H1 (cell line): ENCODE results near the gene PNPLA3. TPM values are rescaled to one million over a fixed set of nuclear protein-coding genes. Genes with fewer than 3 reads are reported as not detected.

Experiments used
- CTCF ChIA-PET: fragments of 300-600 bp; sonication (Branson Sonifier 250); formaldehyde crosslinking; loops from one replicate; lab custom pipeline; 2021; ENCODE audit not compliant: partially characterized antibody; lab: Charles Lee
- POLR2A ChIA-PET: fragments of 300-600 bp; sonication (Branson Sonifier 250); formaldehyde crosslinking; loops from one replicate; lab custom pipeline; 2021; ENCODE audit warnings: inconsistent platforms; ENCODE audit not compliant: partially characterized antibody; lab: Charles Lee
- DNase-seq, 2 experiments: peaks; one replicate each; pipeline versions ENCODE4 v3.0.0 to v3.0.0-alpha.2; 2010 to 2022; ENCODE audit warnings: low spot score in 2 of 2, low read depth in 1 of 2, mixed read lengths in 1 of 2
- FAIRE-seq: peaks from 2 replicates; lab custom pipeline; 2011; peaks lifted over from hg19 to GRCh38; lab: Jason Lieb, UNC
- H2AFZ ChIP-seq: 2 replicates; pipeline ENCODE4 v1.8.1; 2012; ENCODE audit warnings: low read length, inconsistent platforms
- H2AK5ac ChIP-seq: 2 replicates; pipeline ENCODE4 v1.6.1; 2013; ENCODE audit warnings: low read depth, low read length
- H2BK120ac ChIP-seq: replicated peaks from 2 replicates; pipeline ENCODE3; 2013; ENCODE audit warnings: low read depth, low read length, inconsistent platforms
- H2BK12ac ChIP-seq: 2 replicates; pipeline ENCODE4 v1.6.1; 2013; ENCODE audit warnings: low read depth, low read length
- H2BK15ac ChIP-seq: 2 replicates; pipeline ENCODE4 v1.6.1; 2013; ENCODE audit warnings: low read length
- H2BK20ac ChIP-seq: 2 replicates; pipeline ENCODE4 v1.6.1; 2013; ENCODE audit warnings: low read length
- H2BK5ac ChIP-seq: 2 replicates; pipeline ENCODE4 v1.6.1; 2013; ENCODE audit warnings: low read depth, low read length
- H3K14ac ChIP-seq: 2 replicates; pipeline ENCODE4 v1.6.1; 2013; ENCODE audit warnings: inconsistent platforms; ENCODE audit not compliant: insufficient read length
- H3K18ac ChIP-seq: 2 replicates; pipeline ENCODE4 v1.6.1; 2013; ENCODE audit warnings: low read length; ENCODE audit errors: extremely low read depth
- H3K23ac ChIP-seq: 2 replicates; pipeline ENCODE4 v1.6.1; 2013; ENCODE audit warnings: inconsistent platforms; ENCODE audit not compliant: insufficient read length
- H3K23me2 ChIP-seq: 2 replicates; pipeline ENCODE4 v1.6.1; 2013; ENCODE audit warnings: low read depth, low read length
- H3K27ac ChIP-seq: 2 replicates; pipeline ENCODE4 v1.6.1; 2011; ENCODE audit warnings: low read depth, low read length, inconsistent platforms
- H3K27me3 ChIP-seq, 4 experiments: replicated peaks in 1 of 4; 1 replicate in 1 of 4; 2 replicates in 3 of 4; pipeline versions ENCODE4 v1.6.1 to v1.8.1; 2011 to 2013; ENCODE audit warnings: low read length in 3 of 4, mild to moderate bottlenecking in 3 of 4, inconsistent platforms in 2 of 4, mixed read lengths in 2 of 4, moderate library complexity in 1 of 4; ENCODE audit not compliant: control insufficient read depth in 3 of 4, insufficient read depth in 3 of 4; ENCODE audit errors: extremely low read depth in 1 of 4
- H3K36me3 ChIP-seq, 4 experiments: 2 replicates each; pipeline versions ENCODE4 v1.6.1 to v1.8.1; 2011 to 2013; ENCODE audit warnings: mild to moderate bottlenecking in 4 of 4, low read length in 3 of 4, moderate library complexity in 2 of 4, control low read depth in 1 of 4, inconsistent platforms in 1 of 4; ENCODE audit not compliant: insufficient read depth in 4 of 4, control insufficient read depth in 2 of 4
- H3K4ac ChIP-seq: replicated peaks from 2 replicates; pipeline ENCODE3; 2013; ENCODE audit warnings: low read length, low read depth, mixed read lengths, inconsistent platforms; ENCODE audit not compliant: insufficient read length
- H3K4me1 ChIP-seq, 4 experiments: replicated peaks in 1 of 4; 1 replicate in 1 of 4; 2 replicates in 3 of 4; pipeline versions ENCODE4 v1.6.1 to v1.8.1; 2011 to 2013; ENCODE audit warnings: low read length in 3 of 4, inconsistent platforms in 2 of 4, mixed read lengths in 1 of 4; ENCODE audit not compliant: insufficient read depth in 4 of 4, control insufficient read depth in 3 of 4
- H3K4me2 ChIP-seq, 2 experiments: 2 replicates each; pipeline versions ENCODE4 v1.6.1 to v1.8.1; 2011 to 2013; ENCODE audit warnings: low read depth in 2 of 2, low read length in 2 of 2, control low read depth in 1 of 2, inconsistent platforms in 1 of 2, mild to moderate bottlenecking in 1 of 2; ENCODE audit not compliant: insufficient read depth in 1 of 2
- H3K4me3 ChIP-seq, 4 experiments: fragments of 200-600, 300-600 bp in 1 of 4; sonication (generic), shearing (Covaris generic), sonication (Bioruptor Twin) in 1 of 4; 2 replicates each; pipeline versions ENCODE4 v1.5.1 to v1.8.1; 2011 to 2016; ENCODE audit warnings: low read length in 4 of 4, low read depth in 3 of 4, control low read depth in 2 of 4, inconsistent platforms in 2 of 4, mild to moderate bottlenecking in 2 of 4, mixed read lengths in 1 of 4, moderate library complexity in 1 of 4; ENCODE audit not compliant: insufficient read depth in 2 of 4; ENCODE audit errors: extremely low read depth in 1 of 4
- H3K56ac ChIP-seq: replicated peaks from 2 replicates; pipeline ENCODE3; 2013; ENCODE audit warnings: low read depth, mild to moderate bottlenecking, mixed read lengths, low read length, inconsistent platforms; ENCODE audit not compliant: insufficient read length
- H3K79me1 ChIP-seq: 2 replicates; pipeline ENCODE4 v1.6.1; 2013; ENCODE audit warnings: low read depth, low read length, control low read depth
- H3K79me2 ChIP-seq, 2 experiments: 2 replicates each; pipeline versions ENCODE4 v1.6.1 to v1.8.1; 2012 to 2013; ENCODE audit warnings: low read length in 2 of 2, mild to moderate bottlenecking in 2 of 2, inconsistent platforms in 1 of 2; ENCODE audit not compliant: insufficient read depth in 2 of 2, control insufficient read depth in 1 of 2
- H3K9ac ChIP-seq, 4 experiments: replicated peaks in 1 of 4; 1 replicate in 1 of 4; 2 replicates in 3 of 4; pipeline versions ENCODE4 v1.6.1 to v1.8.1; 2011 to 2013; ENCODE audit warnings: low read depth in 3 of 4, low read length in 3 of 4, control low read depth in 2 of 4, mild to moderate bottlenecking in 2 of 4, moderate library complexity in 2 of 4, inconsistent platforms in 1 of 4; ENCODE audit errors: extremely low read depth in 1 of 4
- H3K9me3 ChIP-seq, 2 experiments: 2 replicates each; pipeline versions ENCODE4 v1.6.1 to v1.8.1; 2012 to 2013; ENCODE audit warnings: mild to moderate bottlenecking in 2 of 2, moderate library complexity in 2 of 2, control low read depth in 1 of 2, inconsistent platforms in 1 of 2, low read depth in 1 of 2, low read length in 1 of 2, mixed read lengths in 1 of 2; ENCODE audit not compliant: insufficient read depth in 2 of 2
- H4K20me1 ChIP-seq, 2 experiments: replicated peaks in 1 of 2; 2 replicates each; pipeline versions ENCODE3 to v1.8.1; 2011 to 2013; ENCODE audit warnings: inconsistent platforms in 2 of 2, low read length in 2 of 2, mild to moderate bottlenecking in 1 of 2; ENCODE audit not compliant: insufficient read depth in 2 of 2, control insufficient read depth in 1 of 2
- H4K5ac ChIP-seq: 2 replicates; pipeline ENCODE4 v1.6.1; 2013; ENCODE audit warnings: low read length, low read depth, mixed read lengths, inconsistent platforms; ENCODE audit not compliant: insufficient read length
- H4K8ac ChIP-seq: 2 replicates; pipeline ENCODE4 v1.8.0; 2013; ENCODE audit warnings: mild to moderate bottlenecking, moderate library complexity, low read length, inconsistent platforms; ENCODE audit not compliant: insufficient read depth; ENCODE audit errors: extremely low read depth
- H4K91ac ChIP-seq: replicated peaks from 2 replicates; pipeline ENCODE3; 2013; ENCODE audit warnings: low read length, mixed read lengths, inconsistent platforms; ENCODE audit not compliant: insufficient read length
- BCL11A ChIP-seq, 2 experiments: IDR thresholded peaks; one replicate each; pipeline ENCODE4 v1.6.1; 2011; ENCODE audit warnings: low read depth in 2 of 2, low read length in 2 of 2, mild to moderate bottlenecking in 2 of 2
- BRCA1 ChIP-seq: IDR thresholded peaks from 2 replicates; pipeline ENCODE4 v1.6.1; 2012; ENCODE audit warnings: low read depth, low read length, improper control_type of control experiment
- CBX8 ChIP-seq: fragments of 300-800, 300-1000 bp; sonication (generic); IDR thresholded peaks from 2 replicates; pipeline ENCODE4 v1.7.1; 2016; ENCODE audit warnings: low read depth, low read length, borderline replicate concordance
- CHD1 ChIP-seq: IDR thresholded peaks from 2 replicates; pipeline ENCODE4 v1.6.1; 2012; ENCODE audit warnings: low read depth, low read length, improper control_type of control experiment
- CHD2 ChIP-seq: IDR thresholded peaks from 2 replicates; pipeline ENCODE4 v1.6.1; 2012; ENCODE audit warnings: low read length, improper control_type of control experiment
- EZH2 ChIP-seq: fragments of 200-600 bp; sonication (generic); IDR thresholded peaks from 2 replicates; pipeline ENCODE4 v1.7.1; 2012; ENCODE audit warnings: low read depth, mild to moderate bottlenecking, moderate library complexity, low read length, inconsistent platforms; ENCODE audit not compliant: severe bottlenecking
- GTF2F1 ChIP-seq: IDR thresholded peaks from 2 replicates; pipeline ENCODE4 v1.6.1; 2012; ENCODE audit warnings: low read depth, low read length, improper control_type of control experiment, borderline replicate concordance
- POLR2AphosphoS5 ChIP-seq: IDR thresholded peaks from 2 replicates; pipeline ENCODE4 v1.6.1; 2011; ENCODE audit warnings: low read depth, low read length
- RXRA ChIP-seq: IDR thresholded peaks from 2 replicates; pipeline ENCODE4 v1.6.1; 2011; ENCODE audit warnings: low read depth, mild to moderate bottlenecking, low read length, moderate library complexity; ENCODE audit not compliant: insufficient read depth
- SP2 ChIP-seq: IDR thresholded peaks from 2 replicates; pipeline ENCODE4 v1.6.1; 2012; ENCODE audit warnings: mild to moderate bottlenecking, low read length, inconsistent platforms
- SRF ChIP-seq: IDR thresholded peaks from 2 replicates; pipeline ENCODE4 v1.6.1; 2011; ENCODE audit warnings: mild to moderate bottlenecking, low read depth, low read length, moderate library complexity
- WGBS, 2 experiments: shearing (Covaris generic) in 1 of 2; methylation state at CpG; one replicate each; pipeline versions ENCODE4 v1.1.6 to v1.1.7; 2013 to 2015; ENCODE audit warnings: low lambda C conversion rate in 2 of 2, mixed read lengths in 2 of 2, inconsistent platforms in 1 of 2, low coverage in 1 of 2, missing lambda C conversion rate in 1 of 2; ENCODE audit not compliant: insufficient replicate concordance in 2 of 2, insufficient coverage in 1 of 2, insufficient read length in 1 of 2; ENCODE audit errors: extremely low coverage in 1 of 2, missing lambda C conversion rate in 1 of 2; 5-methylcytosine and 5-hydroxymethylcytosine counted together
- polyA plus RNA-seq, 7 experiments: library from polyadenylated mRNA; depleted of rRNA in 3 of 7; stranded (reverse) in 5 of 7; unstranded in 2 of 7; fragments of >200 nt in 5 of 7; fragments of 200-250 nt in 2 of 7; gene quantifications; 1 replicate in 5 of 7; 2 replicates in 1 of 7; 4 replicates in 1 of 7; pipeline versions ENCODE4 v1.2.1 to v1.2.3, GENCODE V29; 2011 to 2013; ENCODE audit warnings: missing spikeins in 2 of 7, mixed read lengths in 2 of 7
- total RNA-seq: library from RNA; stranded (reverse); fragmentation: NEBNext Ultra II Directional; extraction: Animal tissue kit (Norgen Biotek cat#: 25700); gene quantifications from 2 replicates; pipeline ENCODE4 v1.2.1, GENCODE V29; 2021

PNPLA3 gene
- total and polyA plus RNA-seq, 2 of the 8 experiments (the other 6 are each of a cell fraction or from before 2014, with no cell fraction given): 17.5 to 23.4 TPM

DNA sequence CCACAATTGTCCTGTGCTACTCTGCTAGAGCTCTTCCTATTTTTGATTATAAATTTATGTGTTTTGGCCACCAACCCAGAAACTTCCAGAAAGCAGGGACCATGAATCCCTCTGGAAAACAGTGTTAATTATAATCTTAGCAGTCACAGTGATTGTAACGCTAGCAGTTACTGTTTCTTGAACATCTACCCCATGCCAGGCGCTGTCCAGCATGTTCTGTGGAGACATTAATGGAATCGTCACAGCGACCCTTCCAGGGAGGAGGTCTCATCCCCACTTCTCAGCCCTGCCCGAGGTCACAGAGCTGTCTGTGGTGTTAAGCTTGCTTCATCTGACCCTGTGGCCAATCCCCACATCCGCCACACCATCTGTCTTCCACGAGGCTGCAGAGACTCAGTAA lies 17.9 kb upstream of the PNPLA3 start:
- Histone ChIP-seq H4K91ac (no peak overlapping the region), H2BK20ac (no peak overlapping the region), H4K8ac (no peak overlapping the region), H3K9ac (no peak overlapping the region), H3K23me2 (peaks cover 2% of the 10 kb centered on the region; the same call in 1 of the 2 replicates), H3K18ac (no peak overlapping the region), H2AFZ (no peak overlapping the region), H3K27ac (no peak overlapping the region), H2BK12ac (no peak overlapping the region), H3K4me1 (peaks cover 0 to 2% (median 0%) of the 10 kb centered on the region in 4 experiments; a peak in 2 of 7 replicates), H3K23ac (no peak overlapping the region), H4K5ac (no peak overlapping the region), H2BK5ac (no peak overlapping the region), H3K56ac (no peak overlapping the region), H3K36me3 (no peaks in the 10 kb centered on the region), H3K4me3 (no peak overlapping the region), H3K9me3 (no peaks in the 10 kb centered on the region), H2BK120ac (no peak overlapping the region), H3K4me2 (no peak overlapping the region), H2AK5ac (no peak overlapping the region; the same call in 1 of the 2 replicates), H3K79me1 (no peaks in the 10 kb centered on the region), H3K27me3 (no peaks in the 10 kb centered on the region), H3K79me2 (no peaks in the 10 kb centered on the region), H3K14ac (no peak overlapping the region), H3K4ac (no peak overlapping the region), H2BK15ac (no peak overlapping the region), H4K20me1 (peaks cover 0 to 2% of the 10 kb centered on the region in 2 experiments)
- FAIRE-seq (no peak), DNase-seq (no peak)
- CTCF ChIA-PET: interaction anchor here (0.8 to 21.4 kb wide), 7 partner anchors 9 to 77 kb away, joined by 3 to 226 read pairs (median 3); no protein-coding TSS in a partner anchor
- POLR2A ChIA-PET: interaction anchor here (1.0 kb wide), 1 partner anchor 13 kb away, joined by 3 read pairs; the partner anchor contains the start of gene PNPLA5
- TF ChIP-seq POLR2AphosphoS5 (no peak), SP2 (no peak), GTF2F1 (no peak), CHD1 (no peak), RXRA (no peak), BRCA1 (no peak), CHD2 (no peak), SRF (no peak), BCL11A (IDR thresholded peaks at IDR 0.05; ENCODE audit: low read depth in 2 of 2, low read length in 2 of 2) (no peak), CBX8 (no peak), EZH2 (no peak)
- 94% methylated on average over 7 of the region's 7 CpGs; no CpG with 5 or more reads in 1 of the 2 experiments for WGBS, 2 experiments
